DND-41 (cell line): ENCODE results near the gene LCE7A.
A peak's percentile ranks its signal among the peaks of the same experiment; 100 is the strongest.

Source experiments
- ATAC-seq: fragments of 200-7000 bp; cut with Tn5 transposase; 3 replicates; pipeline ENCODE4 v1.9.1; 2021; ENCODE audit warnings: low read depth; ENCODE audit not compliant: insufficient read depth
- DNase-seq: peaks from one replicate; pipeline ENCODE4 v3.0.0-alpha.2; 2020
- H2AFZ ChIP-seq: 2 replicates; pipeline ENCODE4 v1.6.0; 2012; ENCODE audit warnings: low read depth, low read length
- H3K27ac ChIP-seq: 2 replicates; pipeline ENCODE4 v1.5.1; 2012; ENCODE audit warnings: low read length, inconsistent platforms
- H3K27me3 ChIP-seq: fragments of 200-600 bp; sonication (generic); 2 replicates; pipeline ENCODE4 v1.6.0; 2012; ENCODE audit warnings: low read length, mild to moderate bottlenecking, inconsistent platforms; ENCODE audit not compliant: insufficient read depth, poor library complexity
- H3K36me3 ChIP-seq: 2 replicates; pipeline ENCODE4 v1.5.1; 2012; ENCODE audit warnings: low read length, inconsistent platforms; ENCODE audit not compliant: insufficient read depth
- H3K4me1 ChIP-seq: 2 replicates; pipeline ENCODE4 v1.5.1; 2012; ENCODE audit warnings: mild to moderate bottlenecking, low read length; ENCODE audit not compliant: insufficient read depth
- H3K4me2 ChIP-seq: 2 replicates; pipeline ENCODE4 v1.6.0; 2012; ENCODE audit warnings: mild to moderate bottlenecking, moderate library complexity, low read length, inconsistent platforms; ENCODE audit not compliant: insufficient read depth
- H3K4me3 ChIP-seq, 2 experiments: fragments of 200-600 bp in 1 of 2; shearing (Covaris generic) in 1 of 2; 2 replicates each; pipeline ENCODE4 v1.5.1; 2012 to 2016; ENCODE audit warnings: inconsistent platforms in 2 of 2, low read length in 2 of 2, mild to moderate bottlenecking in 2 of 2, low read depth in 1 of 2, moderate library complexity in 1 of 2
- H3K79me2 ChIP-seq: 2 replicates; pipeline ENCODE4 v1.6.0; 2012; ENCODE audit warnings: low read length, inconsistent platforms; ENCODE audit not compliant: insufficient read depth
- H3K9ac ChIP-seq: 2 replicates; pipeline ENCODE4 v1.6.0; 2012; ENCODE audit warnings: low read depth, mild to moderate bottlenecking, inconsistent platforms, low read length, moderate library complexity
- H3K9me3 ChIP-seq: 2 replicates; pipeline ENCODE4 v1.5.1; 2012; ENCODE audit warnings: low read length, moderate library complexity, mild to moderate bottlenecking, inconsistent platforms; ENCODE audit not compliant: insufficient read depth, severe bottlenecking
- H4K20me1 ChIP-seq: 2 replicates; pipeline ENCODE4 v1.6.0; 2012; ENCODE audit warnings: low read length; ENCODE audit not compliant: insufficient read depth
- EZH2 ChIP-seq: IDR thresholded peaks from 3 replicates; pipeline ENCODE4 v1.6.1; 2012; ENCODE audit warnings: borderline replicate concordance, low read depth, mild to moderate bottlenecking, moderate library complexity, low read length, inconsistent platforms; ENCODE audit not compliant: severe bottlenecking
- TF ChIP-seq, protein P1 (sequence below): IDR thresholded peaks from 2 replicates; pipeline ENCODE4 v1.5.1; 2012; ENCODE audit warnings: borderline replicate concordance, low read length, moderate library complexity, mild to moderate bottlenecking; ENCODE audit not compliant: poor library complexity, severe bottlenecking; ENCODE audit errors: extremely low read depth

The LCE7A gene

DNA sequence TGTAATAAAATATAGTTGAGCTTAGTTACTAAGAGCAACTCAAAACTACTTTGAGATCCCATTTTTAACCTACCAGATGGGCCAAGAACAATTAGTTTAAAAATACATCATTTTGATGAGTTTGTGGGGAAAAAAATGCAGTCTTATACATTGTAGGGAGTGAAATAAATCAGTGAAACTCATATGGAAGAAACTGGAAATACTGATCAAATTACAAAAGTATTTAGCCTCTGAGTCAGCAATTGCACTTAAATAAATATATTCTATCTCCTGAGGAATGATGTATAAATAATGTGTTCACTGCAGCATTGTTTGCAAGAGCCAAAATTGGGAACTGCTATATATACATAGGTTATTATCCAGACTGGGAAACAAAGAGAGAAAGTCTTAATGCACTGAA is 13.7 kb downstream of the LCE7A start:
- no peak overlapping the region for H3K9ac ChIP-seq
- no peak overlapping the region for H3K4me2 ChIP-seq
- H3K4me3 ChIP-seq = no peak overlapping the region
- no peak for ATAC-seq
- no peaks in the 10 kb centered on the region for H3K36me3 ChIP-seq
- H3K4me1 ChIP-seq = no peaks in the 10 kb centered on the region
- no peak overlapping the region for H2AFZ ChIP-seq
- peaks cover 4% of the 10 kb centered on the region; the same call in 1 of the 2 replicates for H4K20me1 ChIP-seq
- peaks cover 16% of the 10 kb centered on the region for H3K27me3 ChIP-seq
- DNase-seq = no peak
- TF ChIP-seq, protein P1, sequence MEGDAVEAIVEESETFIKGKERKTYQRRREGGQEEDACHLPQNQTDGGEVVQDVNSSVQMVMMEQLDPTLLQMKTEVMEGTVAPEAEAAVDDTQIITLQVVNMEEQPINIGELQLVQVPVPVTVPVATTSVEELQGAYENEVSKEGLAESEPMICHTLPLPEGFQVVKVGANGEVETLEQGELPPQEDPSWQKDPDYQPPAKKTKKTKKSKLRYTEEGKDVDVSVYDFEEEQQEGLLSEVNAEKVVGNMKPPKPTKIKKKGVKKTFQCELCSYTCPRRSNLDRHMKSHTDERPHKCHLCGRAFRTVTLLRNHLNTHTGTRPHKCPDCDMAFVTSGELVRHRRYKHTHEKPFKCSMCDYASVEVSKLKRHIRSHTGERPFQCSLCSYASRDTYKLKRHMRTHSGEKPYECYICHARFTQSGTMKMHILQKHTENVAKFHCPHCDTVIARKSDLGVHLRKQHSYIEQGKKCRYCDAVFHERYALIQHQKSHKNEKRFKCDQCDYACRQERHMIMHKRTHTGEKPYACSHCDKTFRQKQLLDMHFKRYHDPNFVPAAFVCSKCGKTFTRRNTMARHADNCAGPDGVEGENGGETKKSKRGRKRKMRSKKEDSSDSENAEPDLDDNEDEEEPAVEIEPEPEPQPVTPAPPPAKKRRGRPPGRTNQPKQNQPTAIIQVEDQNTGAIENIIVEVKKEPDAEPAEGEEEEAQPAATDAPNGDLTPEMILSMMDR = no peak
- no peak for TF ChIP-seq EZH2
- no peaks in the 10 kb centered on the region for H3K9me3 ChIP-seq
- no peak overlapping the region for H3K27ac ChIP-seq
- H3K79me2 ChIP-seq = no peaks in the 10 kb centered on the region

- ATAC-seq (no peak), DNase-seq (no peak)
- TF ChIP-seq, protein P1 = no peak
- no peak for TF ChIP-seq EZH2
- no peaks in the 10 kb centered on the region for H3K9me3 ChIP-seq
- H3K27me3 ChIP-seq = peaks cover 14% of the 10 kb centered on the region
- no peak overlapping the region for H3K27ac ChIP-seq
- no peak overlapping the region for H3K4me3 ChIP-seq
- no peaks in the 10 kb centered on the region; the same call in 1 of the 2 replicates for H4K20me1 ChIP-seq
- no peak overlapping the region for H2AFZ ChIP-seq
- H3K36me3 ChIP-seq = no peaks in the 10 kb centered on the region
- no peaks in the 10 kb centered on the region for H3K4me1 ChIP-seq
- H3K4me2 ChIP-seq = no peak overlapping the region
- no peak overlapping the region for H3K9ac ChIP-seq
- no peaks in the 10 kb centered on the region for H3K79me2 ChIP-seq
Measured at GRCh38 chr1:152876827-152877226, 17.0 kb downstream of the LCE7A start.

DNA sequence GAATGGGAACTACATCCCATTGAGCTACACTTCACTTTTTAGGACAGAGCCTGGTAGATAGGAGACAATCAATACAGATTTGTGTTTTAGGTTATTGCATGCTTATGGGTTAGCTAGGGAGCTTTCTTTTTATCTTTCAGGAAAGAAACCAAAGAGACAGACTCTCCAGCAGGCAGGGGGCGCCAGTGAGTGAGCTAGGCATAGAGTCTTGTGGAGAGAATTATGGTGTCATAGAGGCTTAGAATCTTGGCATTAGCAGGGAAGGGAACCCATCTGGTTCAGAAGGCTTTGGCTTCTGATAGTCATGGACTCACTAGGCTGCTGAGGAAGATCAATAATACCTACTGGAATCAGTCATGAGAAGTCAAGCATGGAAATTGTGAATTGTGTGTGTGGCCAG is 18.2 kb downstream of the LCE7A start, which contains the start of gene SMCP:
Gene SMCP (plus strand): TSS at position 281 of the 400 bp plus-strand sequence. CDS start 6,101 bp downstream, outside the sequence.
- Histone ChIP-seq H3K79me2 (no peaks in the 10 kb centered on the region), H3K4me2 (no peak within 1 kb of the TSS), H2AFZ (no peak within 1 kb of the TSS), H3K27me3 (peaks cover 14% of the 10 kb centered on the region), H3K27ac (no peak within 1 kb of the TSS), H3K4me1 (no peaks in the 10 kb centered on the region), H3K36me3 (no peaks in the 10 kb centered on the region), H4K20me1 (no peaks in the 10 kb centered on the region; the same call in 1 of the 2 replicates), H3K9ac (no peak within 1 kb of the TSS), H3K4me3 (no peak within 1 kb of the TSS), H3K9me3 (no peaks in the 10 kb centered on the region)
- ATAC-seq (no peak), DNase-seq (peak; percentile 9)
- TF ChIP-seq, protein P1 = peak; percentile 39
- no peak for TF ChIP-seq EZH2
